HCT116 (cell line): ENCODE data around the gene HPN. TPM values are rescaled to one million over a fixed set of nuclear protein-coding genes. Genes with fewer than 3 reads are reported as not detected.
"Not testable (repeated sequence)": the region's sequence is repeated elsewhere in the genome, so short reads cannot be mapped to it uniquely, and the experiment has no call there.

Source experiments
- ATAC-seq: fragments of 200-7000 bp; cut with Tn5 transposase; 2 replicates; pipeline ENCODE4 v1.9.1; 2020; ENCODE audit warnings: mild to moderate bottlenecking, moderate library complexity
- BruUV-seq: library from RNA; stranded (reverse); fragments of 400-500 nt; replicated peaks from 2 replicates; lab custom pipeline; 2021; lab: Mats Ljungman, UMichigan
- CTCF ChIA-PET: fragments of 300-600 bp; sonication (Branson Sonifier 250); formaldehyde crosslinking; loops from one replicate; lab custom pipeline; 2021; ENCODE audit warnings: antibody characterized with exemption; lab: Charles Lee
- POLR2A ChIA-PET: fragments of 300-600, 350-600 bp; sonication (Branson Sonifier 250); formaldehyde crosslinking; loops from one replicate; lab custom pipeline; 2021; ENCODE audit warnings: antibody characterized with exemption; lab: Charles Lee
- RAD21 ChIA-PET, 2 experiments: fragments of 300-600 bp; sonication (Branson Sonifier 250); formaldehyde crosslinking; loops; one replicate each; lab custom pipeline; 2023; ENCODE audit warnings: low total read pairs in 2 of 2; ENCODE audit not compliant: uncharacterized antibody in 2 of 2, unreplicated experiment in 2 of 2, low non-redundant PET in 1 of 2; lab: Charles Lee
- DNase-seq: peaks from one replicate; pipeline ENCODE4 v3.0.0-alpha.2; 2010; ENCODE audit warnings: low read depth, low spot score
- H2AFZ ChIP-seq: fragments of 200-600 bp; shearing (Covaris generic), sonication (generic); 2 replicates; pipeline ENCODE4 v1.6.1; 2017; ENCODE audit warnings: low read depth, mixed run types, mixed read lengths, antibody characterized with exemption, low read length; ENCODE audit not compliant: poor library complexity, severe bottlenecking
- H3K27ac ChIP-seq: 2 replicates; pipeline ENCODE4 v1.5.1; 2012; ENCODE audit warnings: low read depth, low read length
- H3K27me3 ChIP-seq: fragments of 200-600 bp; sonication (generic); 2 replicates; pipeline ENCODE4 v1.6.1; 2016; ENCODE audit warnings: mixed run types, low read length, mixed read lengths; ENCODE audit not compliant: insufficient read depth
- H3K36me3 ChIP-seq, 2 experiments: fragments of 200-500 bp in 1 of 2; fragments of 200-600 bp in 1 of 2; sonication (Bioruptor generic) in 1 of 2; sonication (generic) in 1 of 2; 2 replicates each; pipeline versions ENCODE4 v1.5.1 to v1.6.1; 2014 to 2016; ENCODE audit warnings: low read length in 2 of 2, inconsistent platforms in 1 of 2, mixed read lengths in 1 of 2, mixed run types in 1 of 2; ENCODE audit not compliant: insufficient read depth in 2 of 2, control insufficient read depth in 1 of 2
- H3K4me1 ChIP-seq, 2 experiments: fragments of 200-600 bp in 1 of 2; sonication (generic) in 1 of 2; 2 replicates each; pipeline versions ENCODE4 v1.5.1 to v1.6.1; 2012 to 2017; ENCODE audit warnings: low read length in 2 of 2, inconsistent platforms in 1 of 2, mild to moderate bottlenecking in 1 of 2, mixed read lengths in 1 of 2, mixed run types in 1 of 2, moderate library complexity in 1 of 2; ENCODE audit not compliant: insufficient read depth in 2 of 2, control insufficient read depth in 1 of 2
- H3K4me2 ChIP-seq: fragments of 200-600 bp; sonication (generic); 2 replicates; pipeline ENCODE4 v1.6.1; 2017; ENCODE audit warnings: mixed run types, low read length, mixed read lengths
- H3K4me3 ChIP-seq, 2 experiments: fragments of 200-600 bp in 1 of 2; sonication (generic) in 1 of 2; replicated peaks in 1 of 2; 2 replicates each; pipeline ENCODE4 v1.5.1; 2011 to 2016; ENCODE audit warnings: low read length in 2 of 2, control low read depth in 1 of 2, low read depth in 1 of 2, mild to moderate bottlenecking in 1 of 2, mixed read lengths in 1 of 2, mixed run types in 1 of 2
- H3K79me2 ChIP-seq: fragments of 200-600 bp; sonication (generic); 2 replicates; pipeline ENCODE4 v1.6.1; 2017; ENCODE audit warnings: mild to moderate bottlenecking, mixed run types, low read length, moderate library complexity, mixed read lengths; ENCODE audit not compliant: insufficient read depth
- H3K9ac ChIP-seq: fragments of 200-600 bp; sonication (generic); 2 replicates; pipeline ENCODE4 v1.6.1; 2016; ENCODE audit warnings: low read length, mixed read lengths
- H3K9me2 ChIP-seq: fragments of 200-600 bp; sonication (generic), shearing (Covaris generic); 2 replicates; pipeline ENCODE4 v1.6.1; 2017; ENCODE audit warnings: mixed run types, mild to moderate bottlenecking, moderate library complexity; ENCODE audit not compliant: insufficient read depth
- H3K9me3 ChIP-seq, 2 experiments: fragments of 200-500 bp in 1 of 2; fragments of 200-600 bp in 1 of 2; sonication (Bioruptor generic) in 1 of 2; sonication (generic) in 1 of 2; 2 replicates each; pipeline ENCODE4 v1.6.1; 2014 to 2017; ENCODE audit warnings: low read length in 2 of 2, mixed read lengths in 2 of 2, inconsistent platforms in 1 of 2, low read depth in 1 of 2, mild to moderate bottlenecking in 1 of 2, mixed run types in 1 of 2, moderate library complexity in 1 of 2; ENCODE audit not compliant: control insufficient read depth in 1 of 2, insufficient read depth in 1 of 2
- H4K20me1 ChIP-seq: fragments of 200-600 bp; sonication (generic), shearing (Covaris generic); 2 replicates; pipeline ENCODE4 v1.6.1; 2017; ENCODE audit warnings: mixed run types, mild to moderate bottlenecking, moderate library complexity; ENCODE audit not compliant: insufficient read depth
- EGR1 ChIP-seq: IDR thresholded peaks from 2 replicates; pipeline ENCODE4 v1.6.1; 2012; ENCODE audit warnings: low read depth
- ELF1 ChIP-seq: IDR thresholded peaks from 2 replicates; pipeline ENCODE4 v1.6.1; 2012; ENCODE audit warnings: low read depth, borderline replicate concordance
- EZH2 ChIP-seq: fragments of 200-600 bp; sonication (generic); IDR thresholded peaks from 2 replicates; pipeline ENCODE4 v1.6.1; 2017; ENCODE audit warnings: antibody characterized with exemption, mixed run types
- POLR2A ChIP-seq: IDR thresholded peaks from 2 replicates; pipeline ENCODE4 v1.7.0; 2011; ENCODE audit warnings: borderline replicate concordance; ENCODE audit not compliant: insufficient read depth, insufficient read length; ENCODE audit errors: extremely low read depth
- POLR2AphosphoS5 ChIP-seq: IDR thresholded peaks from 2 replicates; pipeline ENCODE4 v1.6.1; 2011; ENCODE audit warnings: mild to moderate bottlenecking, low read depth, low read length, moderate library complexity
- ZFX ChIP-seq: fragments of 450-650 bp; IDR thresholded peaks from 2 replicates; pipeline ENCODE4 v1.6.1; 2017
- intact Hi-C: fragments of 100-400 bp; cut with micrococcal nuclease; formaldehyde crosslinking; loops from 2 replicates; pipeline ENCODE4 v1.10.0; 2022
- total RNA-seq: library from RNA; stranded (reverse); gene quantifications from one replicate; pipeline ENCODE4 v1.2.1, GENCODE V29; 2021; ENCODE audit not compliant: unreplicated experiment
- TF ChIP-seq, protein P1 (sequence below): IDR thresholded peaks from 2 replicates; pipeline ENCODE4 v1.6.1; 2012

Gene HPN
- total RNA-seq, 1 experiment from 2014 or later: 0.32 TPM

DNA sequence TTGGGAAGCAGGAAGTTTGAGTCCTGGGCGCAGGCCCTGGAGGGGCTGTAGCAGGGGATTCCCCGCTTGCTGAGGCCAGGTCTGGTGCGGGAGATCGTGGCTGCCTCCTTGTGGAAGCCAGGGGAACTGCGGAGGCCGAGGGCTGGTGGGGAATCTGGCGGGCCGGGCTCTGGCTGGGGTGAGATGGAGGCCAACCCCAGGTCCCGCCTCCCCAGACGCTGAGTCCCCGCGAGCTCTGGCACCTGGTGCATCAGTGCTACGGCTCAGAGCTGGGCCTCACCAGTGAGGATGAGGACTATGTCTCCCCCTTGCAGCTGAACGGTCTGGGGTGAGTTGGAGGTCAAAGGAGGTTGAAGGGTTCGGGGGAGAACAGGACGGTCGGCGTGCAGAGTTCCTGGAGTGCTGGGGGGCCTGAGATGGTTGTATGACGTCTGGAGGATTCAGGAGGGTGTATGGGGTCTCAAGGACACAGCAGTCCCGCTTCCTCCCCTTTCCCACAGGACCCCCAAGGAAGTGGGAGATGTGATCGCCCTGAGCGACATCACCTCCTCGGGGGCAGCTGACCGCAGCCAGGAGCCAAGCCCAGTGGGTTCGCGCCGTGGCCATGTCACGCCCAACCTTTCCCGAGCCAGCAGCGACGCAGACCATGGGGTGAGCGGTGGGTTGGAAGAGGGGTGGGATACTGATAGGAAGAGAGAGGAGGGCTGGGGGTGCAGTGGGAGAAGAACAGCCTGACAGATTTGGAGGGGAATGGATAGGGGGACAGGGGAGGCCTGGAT, 28.3 kb upstream of the HPN start (continued):
- no peak for TF ChIP-seq POLR2AphosphoS5

DNA sequence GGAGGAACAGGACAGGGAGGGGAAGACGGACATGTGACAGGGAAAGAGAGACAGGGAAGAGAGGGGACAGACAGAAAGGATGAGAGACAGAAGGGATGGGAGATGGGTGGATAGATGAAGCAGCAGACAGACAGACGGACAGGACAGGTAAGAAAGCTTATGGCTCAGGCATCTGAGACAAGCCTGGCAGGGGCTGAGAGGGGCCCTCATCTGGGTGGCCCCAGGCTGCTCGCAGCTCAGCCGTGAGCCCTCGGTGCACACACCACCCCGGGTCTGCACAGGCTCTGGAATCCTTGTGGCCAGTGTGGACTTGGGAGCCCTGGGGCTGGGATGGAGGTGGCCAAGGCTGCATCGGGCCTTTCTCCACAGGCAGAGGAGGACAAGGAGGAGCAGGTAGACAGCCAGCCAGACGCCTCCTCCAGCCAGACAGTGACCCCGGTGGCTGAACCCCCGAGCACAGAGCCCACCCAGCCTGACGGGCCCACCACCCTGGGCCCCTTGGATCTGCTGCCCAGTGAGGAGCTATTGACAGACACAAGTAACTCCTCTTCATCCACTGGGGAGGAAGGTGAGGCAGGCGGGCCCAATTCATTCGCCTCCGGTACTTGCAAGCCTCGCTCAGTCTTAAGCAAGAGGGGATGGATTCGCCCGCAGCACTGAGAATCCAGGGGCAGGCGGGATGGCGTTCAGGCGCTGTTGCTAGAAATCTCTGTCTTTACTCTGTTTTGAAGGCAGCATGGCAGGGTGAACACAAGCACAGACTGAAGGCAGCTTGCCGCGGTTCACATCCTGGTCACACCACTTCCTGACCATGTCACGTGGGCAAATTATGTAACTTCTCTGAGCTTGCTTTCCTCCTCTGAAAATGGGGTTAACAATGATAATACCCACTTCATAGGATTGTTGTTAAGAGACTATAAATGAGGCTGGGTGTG, 27.4 kb upstream of the HPN start:
- no TSS peak for BruUV-seq
- no peak overlapping the region for H3K4me2 ChIP-seq
- DNase-seq (no peak), ATAC-seq (no peak)
- ChIA-PET RAD21 (no interaction called here), POLR2A (no interaction called here)
- no peaks in the 10 kb centered on the region for H3K4me1 ChIP-seq
- H3K36me3 ChIP-seq: peaks cover 20 to 28% of the 10 kb centered on the region in 2 experiments; a peak in 3 of 4 replicates
- no peaks in the 10 kb centered on the region for H4K20me1 ChIP-seq
- H3K9me2 ChIP-seq: no peaks in the 10 kb centered on the region
- no peaks in the 10 kb centered on the region for H3K79me2 ChIP-seq
- no peaks in the 10 kb centered on the region for H3K9me3 ChIP-seq
- H3K27ac ChIP-seq: no peak overlapping the region
- H2AFZ ChIP-seq: no peak overlapping the region
- TF ChIP-seq POLR2AphosphoS5 (no peak), EGR1 (no peak), ELF1 (no peak), EZH2 (no peak), POLR2A (no peak), ZFX (no peak)
- TF ChIP-seq, protein P1, sequence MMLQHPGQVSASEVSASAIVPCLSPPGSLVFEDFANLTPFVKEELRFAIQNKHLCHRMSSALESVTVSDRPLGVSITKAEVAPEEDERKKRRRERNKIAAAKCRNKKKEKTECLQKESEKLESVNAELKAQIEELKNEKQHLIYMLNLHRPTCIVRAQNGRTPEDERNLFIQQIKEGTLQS: no peak
- TF ChIP-seq, all 23 proteins: peak for 0
- Histone ChIP-seq H3K9ac (no peak overlapping the region), H3K27me3 (no peaks in the 10 kb centered on the region), H3K4me3 (no peak overlapping the region)
- intact Hi-C loops: loop anchor here (1.0 to 5.0 kb wide), 2 partner anchors 41 to 162 kb away; no protein-coding TSS in a partner anchor
- CTCF ChIA-PET: no interaction called here

DNA sequence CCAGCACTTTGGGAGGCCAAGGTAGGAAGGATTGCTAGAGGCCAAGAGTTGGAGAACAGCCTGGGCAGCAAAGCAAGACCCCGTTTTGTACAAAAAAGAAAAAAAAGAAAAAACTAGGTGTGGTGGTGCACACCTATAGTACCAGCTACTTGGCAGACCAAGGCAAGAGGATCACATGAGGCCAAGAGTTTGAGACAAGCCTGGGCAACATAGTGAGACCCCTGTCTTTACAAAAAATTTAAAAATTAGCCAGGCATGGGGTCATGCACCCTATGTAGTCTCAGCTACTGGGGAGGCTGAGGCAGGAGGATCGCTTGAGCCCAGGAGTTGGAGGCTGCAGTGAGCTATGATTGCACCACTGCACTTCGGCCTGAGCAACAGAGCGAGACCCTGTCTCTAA, 26.7 kb upstream of the HPN start:
- H3K27ac ChIP-seq, H2AFZ ChIP-seq, H3K79me2 ChIP-seq, ATAC-seq, H3K4me3 ChIP-seq, H3K9me3 ChIP-seq, BruUV-seq, POLR2A ChIA-PET, H3K9ac ChIP-seq, H4K20me1 ChIP-seq, RAD21 ChIA-PET, H3K4me2 ChIP-seq, H3K27me3 ChIP-seq, H3K9me2 ChIP-seq, CTCF ChIA-PET, H3K4me1 ChIP-seq, DNase-seq: not testable (repeated sequence)
- H3K36me3 ChIP-seq: peaks cover 23 to 30% of the 10 kb centered on the region in 2 experiments; a peak in 3 of 4 replicates
- intact Hi-C loops: loop anchor here (5.0 kb wide), 1 partner anchor 162 kb away; no protein-coding TSS in a partner anchor
